Kidney epithelial cell (primary cell): ENCODE data around the gene POT1. TPM values are rescaled to one million over a fixed set of nuclear protein-coding genes. Genes with fewer than 3 reads are reported as not detected.

Source experiments
- DNase-seq: peaks from one replicate; pipeline ENCODE4 v3.0.0-alpha.2; 2010; ENCODE audit warnings: low read depth
- H3K27me3 ChIP-seq: 2 replicates; pipeline ENCODE4 v1.6.0; 2011; ENCODE audit warnings: low read length; ENCODE audit not compliant: control insufficient read depth, insufficient read depth
- H3K36me3 ChIP-seq: 2 replicates; pipeline ENCODE4 v1.5.1; 2011; ENCODE audit warnings: low read length; ENCODE audit not compliant: control insufficient read depth, insufficient read depth
- H3K4me3 ChIP-seq: 2 replicates; pipeline ENCODE4 v1.5.1; 2011; ENCODE audit warnings: low read depth, mild to moderate bottlenecking, control low read depth, low read length
- total RNA-seq: library from RNA; depleted of rRNA; stranded (reverse); fragments of >200 nt; gene quantifications from 2 replicates; pipeline ENCODE4 v1.2.3, GENCODE V29; 2015
- TF ChIP-seq, protein P1 (sequence below): IDR thresholded peaks from 2 replicates; pipeline ENCODE4 v1.5.1; 2011; ENCODE audit warnings: mild to moderate bottlenecking, moderate library complexity, low read length, control low read depth, inconsistent platforms; ENCODE audit not compliant: insufficient read depth, poor library complexity, severe bottlenecking

The POT1 gene
- total RNA-seq, 1 donor from 2014 or later: 15.8 TPM

GRCh38 chr7:124945680-124946079 is 16.1 kb upstream of the POT1 start:
- DNase-seq: no peak
- Histone ChIP-seq H3K4me3 (no peak overlapping the region), H3K36me3 (no peaks in the 10 kb centered on the region), H3K27me3 (no peaks in the 10 kb centered on the region)
- TF ChIP-seq, protein P1, sequence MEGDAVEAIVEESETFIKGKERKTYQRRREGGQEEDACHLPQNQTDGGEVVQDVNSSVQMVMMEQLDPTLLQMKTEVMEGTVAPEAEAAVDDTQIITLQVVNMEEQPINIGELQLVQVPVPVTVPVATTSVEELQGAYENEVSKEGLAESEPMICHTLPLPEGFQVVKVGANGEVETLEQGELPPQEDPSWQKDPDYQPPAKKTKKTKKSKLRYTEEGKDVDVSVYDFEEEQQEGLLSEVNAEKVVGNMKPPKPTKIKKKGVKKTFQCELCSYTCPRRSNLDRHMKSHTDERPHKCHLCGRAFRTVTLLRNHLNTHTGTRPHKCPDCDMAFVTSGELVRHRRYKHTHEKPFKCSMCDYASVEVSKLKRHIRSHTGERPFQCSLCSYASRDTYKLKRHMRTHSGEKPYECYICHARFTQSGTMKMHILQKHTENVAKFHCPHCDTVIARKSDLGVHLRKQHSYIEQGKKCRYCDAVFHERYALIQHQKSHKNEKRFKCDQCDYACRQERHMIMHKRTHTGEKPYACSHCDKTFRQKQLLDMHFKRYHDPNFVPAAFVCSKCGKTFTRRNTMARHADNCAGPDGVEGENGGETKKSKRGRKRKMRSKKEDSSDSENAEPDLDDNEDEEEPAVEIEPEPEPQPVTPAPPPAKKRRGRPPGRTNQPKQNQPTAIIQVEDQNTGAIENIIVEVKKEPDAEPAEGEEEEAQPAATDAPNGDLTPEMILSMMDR: no peak

GRCh38 chr7:124943472-124943871 is 13.8 kb upstream of the POT1 start:
- no peak for DNase-seq
- H3K4me3 ChIP-seq: no peak overlapping the region
- TF ChIP-seq, protein P1: no peak
- no peaks in the 10 kb centered on the region for H3K27me3 ChIP-seq
- no peaks in the 10 kb centered on the region for H3K36me3 ChIP-seq

- DNase-seq: no peak
- no peaks in the 10 kb centered on the region for H3K27me3 ChIP-seq
- no peak overlapping the region for H3K4me3 ChIP-seq
- TF ChIP-seq, protein P1: no peak
- H3K36me3 ChIP-seq: no peaks in the 10 kb centered on the region
These were observed 12.8 kb upstream of the POT1 start for GRCh38 chr7:124942399-124942798.

DNA sequence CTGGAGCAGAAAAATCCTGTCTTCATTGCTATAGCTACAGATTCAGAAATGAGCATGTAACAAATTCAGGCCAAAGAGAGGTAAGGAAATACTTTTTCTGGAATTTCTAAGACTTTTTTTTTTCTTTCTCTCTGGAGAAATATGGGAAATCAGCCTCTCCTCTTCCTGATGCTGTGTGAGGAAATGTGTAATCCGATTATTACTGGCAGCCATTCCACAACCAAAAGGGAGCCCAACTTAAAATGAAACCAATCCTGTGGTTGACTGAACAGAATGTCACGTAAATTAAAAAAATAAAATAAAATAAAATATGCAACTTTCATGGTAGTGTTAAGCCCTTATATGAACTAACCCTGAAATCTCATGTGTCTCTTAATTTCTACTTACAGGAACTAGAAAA is 10.7 kb upstream of the POT1 start:
- DNase-seq: no peak
- Histone ChIP-seq H3K36me3 (no peaks in the 10 kb centered on the region), H3K27me3 (no peaks in the 10 kb centered on the region), H3K4me3 (no peak overlapping the region)
- TF ChIP-seq, protein P1: no peak

- Histone ChIP-seq H3K4me3 (no peak overlapping the region), H3K36me3 (no peaks in the 10 kb centered on the region), H3K27me3 (no peaks in the 10 kb centered on the region)
- DNase-seq: no peak
- TF ChIP-seq, protein P1: no peak
These were observed 8.5 kb upstream of the POT1 start for GRCh38 chr7:124938128-124938527.

DNA sequence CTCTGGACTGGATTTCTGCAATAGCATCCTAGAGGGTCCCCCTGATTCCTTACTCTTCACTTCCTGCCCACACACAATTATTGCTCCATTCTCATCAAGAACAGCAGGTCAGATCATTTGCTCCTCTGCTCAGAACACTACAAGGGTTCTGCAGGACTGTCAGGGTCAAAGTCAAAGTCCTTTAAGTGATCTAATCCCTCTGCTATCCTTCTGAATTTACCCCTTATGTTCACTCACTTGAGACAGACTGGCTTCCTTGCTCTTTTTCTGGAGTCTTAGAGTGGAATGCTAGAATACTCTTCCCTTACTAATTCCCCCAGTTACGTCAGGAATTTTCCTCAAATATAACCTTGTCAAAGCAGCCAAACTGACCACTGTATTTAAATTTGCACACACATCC is 7.5 kb upstream of the POT1 start:
- Histone ChIP-seq H3K4me3 (no peak overlapping the region), H3K27me3 (no peaks in the 10 kb centered on the region), H3K36me3 (no peaks in the 10 kb centered on the region)
- TF ChIP-seq, protein P1: no peak
- no peak for DNase-seq
